Measurements from ENCODE around the gene ACACA. TPM values are rescaled to one million over a fixed set of nuclear protein-coding genes. Genes with fewer than 3 reads are reported as not detected.

ACACA gene
- total and polyA plus RNA-seq, 2 donors (not counting 3 experiments of a cell fraction or from before 2014, with no cell fraction given), result 55.3 to 124 TPM

DNA sequence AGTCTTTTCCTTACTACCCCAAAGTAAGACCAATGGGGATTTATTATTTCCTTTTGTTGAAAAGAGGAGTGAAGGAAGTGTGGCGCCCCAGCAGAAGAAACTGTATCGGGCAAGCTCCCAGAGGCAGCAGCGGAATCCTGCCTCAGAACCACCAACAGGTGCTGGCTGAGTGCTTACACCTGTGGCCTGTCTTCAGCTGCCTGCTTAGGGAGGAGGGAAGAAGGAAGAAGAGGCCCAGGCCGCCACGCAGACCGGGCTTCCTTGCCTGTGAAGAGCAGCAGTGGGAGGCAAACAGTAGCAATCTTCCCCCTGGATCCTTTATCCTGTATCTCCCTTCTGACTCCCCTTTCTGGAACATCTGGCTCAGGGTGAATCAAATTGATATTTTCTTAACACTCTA lies 323.2 kb downstream of the ACACA start:
- no peaks in the 10 kb centered on the region for H4K20me1 ChIP-seq (replicated peaks; ENCODE audit: control insufficient read depth, extremely low read depth, insufficient read depth, low read length)
- FAIRE-seq (no peak), DNase-seq (ENCODE audit: low read depth, low spot score) (no peak)
- no peak overlapping the region for H3K9ac ChIP-seq (replicated peaks; ENCODE audit: extremely low read depth, insufficient read depth, low read length)
- dilution Hi-C loops (cut with MboI; ENCODE audit: extremely low pct_ligation_motif_present, low sequenced_read_pairs), result no loop called here
- no peaks in the 10 kb centered on the region for H3K9me1 ChIP-seq (replicated peaks; ENCODE audit: control insufficient read depth, extremely low read depth, insufficient read depth, low read length)
- no peak overlapping the region for H2AFZ ChIP-seq (ENCODE audit: low read depth, low read length)
- ChIA-PET CTCF (no interaction called here), POLR2A (no interaction called here)
- intact Hi-C loops (cut with micrococcal nuclease), result no loop called here
- H3K27ac ChIP-seq (ENCODE audit: insufficient read depth, low read depth, low read length), result no peak overlapping the region
- H3K9me3 ChIP-seq (replicated peaks; ENCODE audit: control insufficient read depth, insufficient read depth, low read length), result no peaks in the 10 kb centered on the region
- H3K36me3 ChIP-seq (ENCODE audit: control insufficient read depth in 2 of 2, extremely low read depth in 1 of 2, insufficient read depth in 2 of 2, low read length in 2 of 2), result peaks cover 6 to 10% of the 10 kb centered on the region in 2 experiments
- H3K27me3 ChIP-seq (ENCODE audit: control insufficient read depth in 2 of 2, insufficient read depth in 2 of 2, low read length in 2 of 2), result no peaks in the 10 kb centered on the region
- TF ChIP-seq, protein P1, sequence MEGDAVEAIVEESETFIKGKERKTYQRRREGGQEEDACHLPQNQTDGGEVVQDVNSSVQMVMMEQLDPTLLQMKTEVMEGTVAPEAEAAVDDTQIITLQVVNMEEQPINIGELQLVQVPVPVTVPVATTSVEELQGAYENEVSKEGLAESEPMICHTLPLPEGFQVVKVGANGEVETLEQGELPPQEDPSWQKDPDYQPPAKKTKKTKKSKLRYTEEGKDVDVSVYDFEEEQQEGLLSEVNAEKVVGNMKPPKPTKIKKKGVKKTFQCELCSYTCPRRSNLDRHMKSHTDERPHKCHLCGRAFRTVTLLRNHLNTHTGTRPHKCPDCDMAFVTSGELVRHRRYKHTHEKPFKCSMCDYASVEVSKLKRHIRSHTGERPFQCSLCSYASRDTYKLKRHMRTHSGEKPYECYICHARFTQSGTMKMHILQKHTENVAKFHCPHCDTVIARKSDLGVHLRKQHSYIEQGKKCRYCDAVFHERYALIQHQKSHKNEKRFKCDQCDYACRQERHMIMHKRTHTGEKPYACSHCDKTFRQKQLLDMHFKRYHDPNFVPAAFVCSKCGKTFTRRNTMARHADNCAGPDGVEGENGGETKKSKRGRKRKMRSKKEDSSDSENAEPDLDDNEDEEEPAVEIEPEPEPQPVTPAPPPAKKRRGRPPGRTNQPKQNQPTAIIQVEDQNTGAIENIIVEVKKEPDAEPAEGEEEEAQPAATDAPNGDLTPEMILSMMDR (IDR thresholded peaks at IDR 0.05; ENCODE audit: extremely low read depth in 1 of 2, insufficient read depth in 1 of 2, low read depth in 1 of 2, low read length in 2 of 2), result no peak
- TF ChIP-seq POLR2AphosphoS5 (IDR thresholded peaks at IDR 0.05; ENCODE audit: insufficient read depth, low read depth, low read length), result no peak
- no peak for TF ChIP-seq EZH2 (IDR thresholded peaks at IDR 0.05; ENCODE audit: borderline replicate concordance, low read depth, low read length, severe bottlenecking)
- TF ChIP-seq, protein P2, sequence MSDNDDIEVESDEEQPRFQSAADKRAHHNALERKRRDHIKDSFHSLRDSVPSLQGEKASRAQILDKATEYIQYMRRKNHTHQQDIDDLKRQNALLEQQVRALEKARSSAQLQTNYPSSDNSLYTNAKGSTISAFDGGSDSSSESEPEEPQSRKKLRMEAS (IDR thresholded peaks at IDR 0.05; ENCODE audit: insufficient read depth, insufficient read length), result no peak
- no peak for TF ChIP-seq MYC (IDR thresholded peaks at IDR 0.05; ENCODE audit: low read depth, low read length)
- TF ChIP-seq FOS (IDR thresholded peaks at IDR 0.05; ENCODE audit: borderline replicate concordance, insufficient read depth, low read length), result no peak
- no peak for TF ChIP-seq JUN (IDR thresholded peaks at IDR 0.05; ENCODE audit: borderline replicate concordance, insufficient read depth, insufficient read length, low read depth)
- TF ChIP-seq GATA2 (IDR thresholded peaks at IDR 0.05; ENCODE audit: insufficient read depth, insufficient read length, low read depth, low read length), result no peak
- TF ChIP-seq POLR2A (IDR thresholded peaks at IDR 0.05; ENCODE audit: low read depth, low read length), result no peak
- no peak overlapping the region for H3K4me2 ChIP-seq (ENCODE audit: insufficient read depth, low read length)
- no peak overlapping the region for H3K4me3 ChIP-seq (replicated peaks in 1 of 3; ENCODE audit: insufficient read depth in 1 of 3, low read depth in 1 of 3, low read length in 3 of 3)
- no TSS peak for BruUV-seq (replicated peaks)
- no peaks in the 10 kb centered on the region for H3K79me2 ChIP-seq (ENCODE audit: control insufficient read depth, insufficient read depth, low read length)
- H3K4me1 ChIP-seq (ENCODE audit: control insufficient read depth, extremely low read depth, insufficient read depth, low read length), result peaks cover 5% of the 10 kb centered on the region

Data from endothelial cell of umbilical vein (primary cell).